ENCODE measurements around the gene USP6. TPM values are rescaled to one million over a fixed set of nuclear protein-coding genes. Genes with fewer than 3 reads are reported as not detected.
"Not testable (repeated sequence)": the region's sequence is repeated elsewhere in the genome, so short reads cannot be mapped to it uniquely, and the experiment has no call there.

The USP6 gene
- total RNA-seq, result not detected

GRCh38 chr17:5115673-5116651 is at the start of gene USP6:
TSS of gene USP6 (plus strand) at chr17:5116032. CDS start at chr17:5130368, 14,336 bp downstream.
- Histone ChIP-seq H3K4me1 (peaks cover 8% of the 10 kb centered on the region), H3K4me3 (no peak within 1 kb of the TSS), H3K27ac (peak within 1 kb of the TSS in 1 of 4 donors; percentile 33), H3K27me3 (peaks cover 0 to 8% of the 10 kb centered on the region in 2 donors), H3K36me3 (replicated peaks in 1 of 2; ENCODE audit: insufficient read depth in 1 of 2, low read depth in 2 of 2) (no peaks in the 10 kb centered on the region), H3K9me3 (no peaks in the 10 kb centered on the region)
- ATAC-seq (peak; percentile 10), DNase-seq (peak in 2 of 4 donors; percentile 9 to 49)
- WGBS, 2 donors, result 22 to 65% methylated on average over 9 to 75 of the region's 87 CpGs
- intact Hi-C loops (cut with DNase I), result no loop called here
- TF ChIP-seq CTCF (IDR thresholded peaks at IDR 0.05), result no peak
- TF ChIP-seq POLR2A (IDR thresholded peaks at IDR 0.05), result peak in 1 of 3 donors; percentile 51

- Histone ChIP-seq H3K36me3 (replicated peaks in 1 of 2; ENCODE audit: insufficient read depth in 1 of 2, low read depth in 2 of 2) (no peaks in the 10 kb centered on the region), H3K9me3 (no peaks in the 10 kb centered on the region), H3K4me3 (no peak overlapping the region), H3K4me1 (no peaks in the 10 kb centered on the region), H3K27me3 (no peaks in the 10 kb centered on the region), H3K27ac (no peak overlapping the region)
- ATAC-seq, result no peak
- intact Hi-C loops (cut with DNase I), result loop anchor here (10.0 kb wide), 1 partner anchor 153 kb away; no protein-coding TSS in a partner anchor
- WGBS, 2 donors, result 84 to 96% methylated on average over 3 of the region's 3 CpGs
- DNase-seq, result no peak
- TF ChIP-seq CTCF (IDR thresholded peaks at IDR 0.05), result no peak
- TF ChIP-seq POLR2A (IDR thresholded peaks at IDR 0.05), result no peak
Measured at GRCh38 chr17:5068236-5068635, 47.6 kb upstream of the USP6 start.

GRCh38 chr17:5069724-5070123 is 46.1 kb upstream of the USP6 start:
- Histone ChIP-seq H3K9me3 (no peaks in the 10 kb centered on the region), H3K27me3 (no peaks in the 10 kb centered on the region), H3K4me1 (no peaks in the 10 kb centered on the region), H3K36me3 (replicated peaks in 1 of 2; ENCODE audit: insufficient read depth in 1 of 2, low read depth in 2 of 2) (no peaks in the 10 kb centered on the region), H3K27ac (no peak overlapping the region), H3K4me3 (no peak overlapping the region)
- no peak for TF ChIP-seq POLR2A (IDR thresholded peaks at IDR 0.05)
- no peak for TF ChIP-seq CTCF (IDR thresholded peaks at IDR 0.05)
- DNase-seq, result no peak
- 61 to 62% methylated on average over 4 of the region's 4 CpGs for WGBS, 2 donors
- intact Hi-C loops (cut with DNase I), result loop anchor here (10.0 kb wide), 1 partner anchor 155 kb away; no protein-coding TSS in a partner anchor
- ATAC-seq, result no peak

GRCh38 chr17:5075472-5075871 is 40.4 kb upstream of the USP6 start:
- peaks cover 23% of the 10 kb centered on the region for H3K4me1 ChIP-seq
- H3K27ac ChIP-seq; H3K27me3 ChIP-seq; DNase-seq; H3K4me3 ChIP-seq; H3K9me3 ChIP-seq; intact Hi-C loops (cut with DNase I); H3K36me3 ChIP-seq (replicated peaks in 1 of 2; ENCODE audit: insufficient read depth in 1 of 2, low read depth in 2 of 2); ATAC-seq: not testable (repeated sequence)
- 64 to 82% methylated on average over 4 to 5 of the region's 5 CpGs for WGBS, 2 donors

GRCh38 chr17:5077275-5077674 is 38.6 kb upstream of the USP6 start:
- H3K4me3 ChIP-seq; ATAC-seq; H3K27me3 ChIP-seq; intact Hi-C loops (cut with DNase I); H3K9me3 ChIP-seq; H3K36me3 ChIP-seq (replicated peaks in 1 of 2; ENCODE audit: insufficient read depth in 1 of 2, low read depth in 2 of 2); DNase-seq: not testable (repeated sequence)
- Histone ChIP-seq H3K4me1 (peaks cover 23% of the 10 kb centered on the region), H3K27ac (peak overlapping the region in 2 of 4 donors; percentile 75 to 78)
- 94 to 97% methylated on average over 24 of the region's 24 CpGs for WGBS, 2 donors

All from body of pancreas (tissue), 4 donors.